Smooth muscle cell (in vitro differentiated cells): Measurements from ENCODE around the gene DAAM2. TPM values are rescaled to one million over a fixed set of nuclear protein-coding genes. Genes with fewer than 3 reads are reported as not detected.

Experiments
- DNase-seq: peaks from one replicate; lab custom pipeline; 2025; ENCODE audit not compliant: unreplicated experiment; lab: John Stamatoyannopoulos, UW
- H2AFZ ChIP-seq: fragments of 200-600 bp; sonication (generic); 2 replicates; pipeline ENCODE4 v1.6.0; 2016; ENCODE audit warnings: antibody characterized with exemption, low read depth, mild to moderate bottlenecking
- H3F3A ChIP-seq: fragments of 200-600 bp; sonication (generic); 2 replicates; pipeline ENCODE4 v1.6.0; 2017; ENCODE audit warnings: antibody characterized with exemption, low read depth
- H3K27ac ChIP-seq: fragments of 200-600 bp; sonication (generic); 2 replicates; pipeline ENCODE4 v1.5.1; 2016; ENCODE audit warnings: low read depth, mild to moderate bottlenecking
- H3K27me3 ChIP-seq: fragments of 200-600 bp; sonication (generic); 2 replicates; pipeline ENCODE4 v1.6.1; 2016; ENCODE audit warnings: low read depth, mild to moderate bottlenecking
- H3K36me3 ChIP-seq: fragments of 200-600 bp; sonication (generic); 2 replicates; pipeline ENCODE4 v1.5.1; 2016; ENCODE audit warnings: low read depth
- H3K4me1 ChIP-seq: fragments of 200-600 bp; sonication (generic); 2 replicates; pipeline ENCODE4 v1.5.1; 2016; ENCODE audit warnings: low read depth
- H3K4me2 ChIP-seq: fragments of 200-600 bp; sonication (generic); 2 replicates; pipeline ENCODE4 v1.6.0; 2016; ENCODE audit warnings: mild to moderate bottlenecking
- H3K4me3 ChIP-seq: fragments of 200-600 bp; sonication (generic); 2 replicates; pipeline ENCODE4 v1.5.1; 2016; ENCODE audit warnings: mild to moderate bottlenecking
- H3K79me2 ChIP-seq: fragments of 200-600 bp; sonication (generic); 2 replicates; pipeline ENCODE4 v1.6.0; 2016; ENCODE audit warnings: low read depth, mild to moderate bottlenecking
- H3K9ac ChIP-seq: fragments of 200-600 bp; sonication (generic); 2 replicates; pipeline ENCODE4 v1.6.0; 2016; ENCODE audit warnings: low read depth
- H3K9me3 ChIP-seq: fragments of 200-600 bp; sonication (generic); replicated peaks from 2 replicates; pipeline ENCODE4 v1.5.1; 2016; ENCODE audit warnings: low read depth
- H4K20me1 ChIP-seq: fragments of 200-600 bp; sonication (generic); 2 replicates; pipeline ENCODE4 v1.6.0; 2016; ENCODE audit warnings: low read depth
- WGBS: methylation state at CpG from one replicate; pipeline ENCODE4 v1.1.7; 2016; ENCODE audit warnings: low lambda C conversion rate; 5-methylcytosine and 5-hydroxymethylcytosine counted together
- polyA plus RNA-seq: library from polyadenylated mRNA; unstranded; fragments of >200 nt; fragmentation: Nextera tagmentation; extraction: Ambion mirVana; gene quantifications from 2 replicates; pipeline ENCODE4 v1.2.1, GENCODE V29; 2016
- total RNA-seq: library from RNA; depleted of rRNA; stranded (reverse); fragments of >200 nt; gene quantifications from 2 replicates; pipeline ENCODE4 v1.2.3, GENCODE V29; 2014
- TF ChIP-seq, protein P1 (sequence below): fragments of 200-600 bp; sonication (generic); IDR thresholded peaks from 2 replicates; pipeline ENCODE4 v1.5.1; 2017; ENCODE audit warnings: borderline replicate concordance, mild to moderate bottlenecking, antibody characterized with exemption; ENCODE audit not compliant: insufficient read depth, poor library complexity, severe bottlenecking

Gene DAAM2
- total and polyA plus RNA-seq, 2 experiments from 2014 or later, result 26.5 to 29.8 TPM

DNA sequence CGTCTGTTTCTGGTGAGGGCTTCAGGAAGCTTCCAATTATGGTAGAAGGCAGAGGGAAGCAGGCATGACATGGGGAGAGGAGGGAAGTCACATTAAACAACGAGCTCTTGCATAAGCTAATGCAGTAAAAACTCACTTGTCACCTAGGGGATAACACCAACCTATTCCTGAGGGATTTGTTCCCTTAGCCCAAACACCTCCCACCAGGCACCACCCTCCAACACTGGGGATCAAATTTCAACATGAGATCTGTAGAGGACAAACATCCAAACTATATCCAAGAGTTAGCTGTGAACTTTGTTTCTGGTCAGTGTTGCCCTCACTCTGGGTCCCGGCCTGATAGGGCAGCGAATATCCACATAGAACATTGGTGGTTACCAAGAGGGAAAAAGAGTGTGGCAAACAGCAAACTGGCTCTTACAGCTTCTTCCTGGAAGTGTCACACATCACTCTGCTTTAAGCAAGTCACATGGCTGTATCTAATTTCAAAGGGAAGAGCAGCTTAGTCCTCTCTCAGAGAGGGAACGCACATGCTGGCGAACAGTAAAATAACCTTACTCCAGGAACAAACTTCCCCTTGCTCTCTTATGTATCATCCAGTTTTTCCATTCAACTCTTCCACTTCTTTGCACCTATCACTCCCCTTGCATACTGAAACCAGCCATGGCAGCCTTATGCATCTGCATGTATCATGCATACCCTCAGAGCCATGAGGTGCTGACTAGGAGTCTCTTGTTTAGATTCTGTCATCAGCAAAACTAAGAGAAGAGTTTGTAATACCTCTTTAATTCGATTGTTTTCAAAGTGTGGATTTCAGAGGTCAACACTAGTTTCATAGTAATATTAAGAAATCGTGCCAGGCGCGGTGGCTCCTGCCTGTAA, 146.8 kb downstream of the DAAM2 start:
- 80% methylated on average over 10 of the region's 10 CpGs for WGBS
- DNase-seq, result no peak
- Histone ChIP-seq H3K9me3 (no peaks in the 10 kb centered on the region), H2AFZ (no peak overlapping the region), H3K79me2 (no peaks in the 10 kb centered on the region), H3K36me3 (no peaks in the 10 kb centered on the region), H3K4me1 (no peaks in the 10 kb centered on the region), H4K20me1 (no peaks in the 10 kb centered on the region), H3K27ac (no peak overlapping the region), H3F3A (no peaks in the 10 kb centered on the region), H3K27me3 (no peaks in the 10 kb centered on the region), H3K9ac (no peak overlapping the region), H3K4me3 (no peak overlapping the region), H3K4me2 (no peak overlapping the region)
- TF ChIP-seq, protein P1, sequence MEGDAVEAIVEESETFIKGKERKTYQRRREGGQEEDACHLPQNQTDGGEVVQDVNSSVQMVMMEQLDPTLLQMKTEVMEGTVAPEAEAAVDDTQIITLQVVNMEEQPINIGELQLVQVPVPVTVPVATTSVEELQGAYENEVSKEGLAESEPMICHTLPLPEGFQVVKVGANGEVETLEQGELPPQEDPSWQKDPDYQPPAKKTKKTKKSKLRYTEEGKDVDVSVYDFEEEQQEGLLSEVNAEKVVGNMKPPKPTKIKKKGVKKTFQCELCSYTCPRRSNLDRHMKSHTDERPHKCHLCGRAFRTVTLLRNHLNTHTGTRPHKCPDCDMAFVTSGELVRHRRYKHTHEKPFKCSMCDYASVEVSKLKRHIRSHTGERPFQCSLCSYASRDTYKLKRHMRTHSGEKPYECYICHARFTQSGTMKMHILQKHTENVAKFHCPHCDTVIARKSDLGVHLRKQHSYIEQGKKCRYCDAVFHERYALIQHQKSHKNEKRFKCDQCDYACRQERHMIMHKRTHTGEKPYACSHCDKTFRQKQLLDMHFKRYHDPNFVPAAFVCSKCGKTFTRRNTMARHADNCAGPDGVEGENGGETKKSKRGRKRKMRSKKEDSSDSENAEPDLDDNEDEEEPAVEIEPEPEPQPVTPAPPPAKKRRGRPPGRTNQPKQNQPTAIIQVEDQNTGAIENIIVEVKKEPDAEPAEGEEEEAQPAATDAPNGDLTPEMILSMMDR, result no peak

DNA sequence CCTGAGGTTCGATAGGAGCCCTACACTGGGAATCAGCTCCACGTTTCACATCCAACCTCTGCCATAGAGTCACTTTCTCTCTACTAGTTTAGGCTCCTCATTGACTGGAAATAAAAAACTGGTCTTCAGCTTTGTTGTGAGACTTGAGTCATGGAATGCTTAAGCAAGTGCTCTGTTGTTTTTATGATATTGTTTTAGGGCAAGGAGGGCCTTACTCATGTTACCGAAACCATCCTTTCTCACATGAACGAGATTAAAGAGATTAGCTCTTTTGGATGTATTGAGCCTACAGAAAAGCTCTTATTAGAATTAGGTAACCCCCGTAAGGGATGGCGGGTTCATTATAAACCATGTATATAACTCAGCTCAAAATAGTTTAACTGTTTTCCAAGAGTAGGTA, 149.0 kb downstream of the DAAM2 start:
- WGBS, result 85% methylated on average over 6 of the region's 6 CpGs
- H3K4me1 ChIP-seq, result no peaks in the 10 kb centered on the region
- H3K9me3 ChIP-seq, result no peaks in the 10 kb centered on the region
- H3K27ac ChIP-seq, result no peak overlapping the region
- H3K27me3 ChIP-seq, result no peaks in the 10 kb centered on the region
- no peak for DNase-seq
- no peaks in the 10 kb centered on the region for H4K20me1 ChIP-seq
- no peaks in the 10 kb centered on the region for H3K79me2 ChIP-seq
- H3K4me3 ChIP-seq, result no peak overlapping the region
- no peaks in the 10 kb centered on the region for H3F3A ChIP-seq
- no peak overlapping the region for H2AFZ ChIP-seq
- TF ChIP-seq, protein P1, result no peak
- no peak overlapping the region for H3K9ac ChIP-seq
- H3K4me2 ChIP-seq, result no peak overlapping the region
- no peaks in the 10 kb centered on the region for H3K36me3 ChIP-seq

GRCh38 chr6:39941820-39942219, 149.6 kb downstream of the DAAM2 start:
- Histone ChIP-seq H3K9ac (no peak overlapping the region), H3K4me1 (no peaks in the 10 kb centered on the region), H3K9me3 (no peaks in the 10 kb centered on the region), H3F3A (no peaks in the 10 kb centered on the region), H3K4me2 (no peak overlapping the region), H4K20me1 (no peaks in the 10 kb centered on the region), H3K79me2 (no peaks in the 10 kb centered on the region), H3K4me3 (no peak overlapping the region), H2AFZ (no peak overlapping the region), H3K27me3 (no peaks in the 10 kb centered on the region), H3K36me3 (no peaks in the 10 kb centered on the region), H3K27ac (no peak overlapping the region)
- TF ChIP-seq, protein P1, result no peak
- WGBS, result 86% methylated on average over 4 of the region's 4 CpGs
- DNase-seq, result no peak
